GM19372 (cell line): ENCODE data around the gene FAM83G.

ENCODE experiments used
- ATAC-seq: cut with Tn5 transposase; IDR thresholded peaks from one replicate; pipeline ENCODE4 v1.9.1; 2021; ENCODE audit warnings: mild to moderate bottlenecking, low read depth, moderate library complexity; ENCODE audit not compliant: unreplicated experiment

The FAM83G gene

GRCh38 chr17:18975597-18975996 lies 29.0 kb downstream of the FAM83G start:
- no peak for ATAC-seq

GRCh38 chr17:18974407-18975149 lies 30.0 kb downstream of the FAM83G start:
- no peak for ATAC-seq

GRCh38 chr17:18971801-18972200 lies 32.8 kb downstream of the FAM83G start:
- no peak for ATAC-seq

GRCh38 chr17:18970582-18971480 lies 33.7 kb downstream of the FAM83G start:
- no peak for ATAC-seq

- ATAC-seq = no peak
Observed at GRCh38 chr17:18968945-18969887, 35.3 kb downstream of the FAM83G start.

- ATAC-seq = no peak
Observed at GRCh38 chr17:18968345-18968744, 36.2 kb downstream of the FAM83G start.

GRCh38 chr17:18967916-18968315 lies 36.6 kb downstream of the FAM83G start:
- no peak for ATAC-seq

GRCh38 chr17:18966831-18967624 lies 37.5 kb downstream of the FAM83G start:
- no peak for ATAC-seq

- ATAC-seq = no peak
Observed at GRCh38 chr17:18965530-18966236, 38.9 kb downstream of the FAM83G start.

GRCh38 chr17:18964550-18964949 lies 40.0 kb downstream of the FAM83G start:
- ATAC-seq = no peak

- no peak for ATAC-seq
Observed at GRCh38 chr17:18964018-18964351, 40.6 kb downstream of the FAM83G start.

- no peak for ATAC-seq
Observed at GRCh38 chr17:18963126-18964017, 41.2 kb downstream of the FAM83G start.

GRCh38 chr17:18962494-18962815 lies 42.1 kb downstream of the FAM83G start:
- no peak for ATAC-seq

- no peak for ATAC-seq
Observed at GRCh38 chr17:18961634-18962493, 42.7 kb downstream of the FAM83G start.

- ATAC-seq = no peak
Observed at GRCh38 chr17:18960803-18961511, 43.6 kb downstream of the FAM83G start.

- ATAC-seq = no peak
Observed at GRCh38 chr17:18960241-18960665, 44.3 kb downstream of the FAM83G start.

GRCh38 chr17:18959845-18960240 lies 44.7 kb downstream of the FAM83G start:
- ATAC-seq = no peak
